ENCODE measurements around the gene KLHL22.
"Not testable (repeated sequence)": the region's sequence is repeated elsewhere in the genome, so short reads cannot be mapped to it uniquely, and the experiment has no call there.

KLHL22 gene

DNA sequence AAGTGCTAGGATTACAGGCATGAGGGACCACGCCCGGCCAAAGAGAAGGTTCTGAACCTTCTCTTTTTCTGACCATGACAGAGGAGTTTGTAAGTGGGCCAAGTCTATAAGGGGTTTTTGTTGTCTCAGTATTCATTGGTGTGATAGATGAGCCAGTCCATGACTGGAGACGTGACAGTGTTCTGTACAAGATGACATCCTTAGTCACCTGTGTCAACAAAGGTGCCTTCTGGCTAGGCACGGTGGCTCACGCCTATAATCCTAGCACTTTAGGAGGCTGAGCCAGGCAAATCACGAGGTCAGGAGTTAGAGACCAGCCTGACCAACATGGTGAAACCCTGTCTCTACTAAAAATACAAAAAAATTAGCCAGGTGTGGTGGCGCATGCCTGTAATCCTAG, 4.2 kb upstream of the KLHL22 start:
- no peak for DNase-seq

- no peak for DNase-seq
Measured at GRCh38 chr22:20498913-20499312, 3.3 kb upstream of the KLHL22 start.

DNA sequence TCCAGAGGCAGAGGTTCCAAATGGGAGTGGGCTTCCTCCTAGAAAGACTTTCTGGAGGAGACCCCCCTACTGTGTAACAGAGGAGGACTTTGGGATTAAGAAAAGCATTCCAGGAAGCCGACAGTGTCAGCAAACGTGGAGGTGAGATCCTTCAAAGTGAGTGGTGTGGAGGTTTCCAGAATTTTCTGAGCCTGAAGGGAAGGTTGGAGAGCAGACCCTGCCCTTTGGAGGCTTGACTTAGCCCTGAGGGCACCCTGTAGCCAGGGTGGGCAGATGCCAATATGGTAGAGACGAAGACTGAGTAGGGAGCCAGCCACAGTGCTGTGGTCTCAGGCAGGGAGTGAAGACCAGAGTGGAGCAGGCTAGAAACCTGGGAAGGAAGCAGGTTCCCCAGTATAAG, 1.8 kb upstream of the KLHL22 start:
- DNase-seq, result no peak

DNA sequence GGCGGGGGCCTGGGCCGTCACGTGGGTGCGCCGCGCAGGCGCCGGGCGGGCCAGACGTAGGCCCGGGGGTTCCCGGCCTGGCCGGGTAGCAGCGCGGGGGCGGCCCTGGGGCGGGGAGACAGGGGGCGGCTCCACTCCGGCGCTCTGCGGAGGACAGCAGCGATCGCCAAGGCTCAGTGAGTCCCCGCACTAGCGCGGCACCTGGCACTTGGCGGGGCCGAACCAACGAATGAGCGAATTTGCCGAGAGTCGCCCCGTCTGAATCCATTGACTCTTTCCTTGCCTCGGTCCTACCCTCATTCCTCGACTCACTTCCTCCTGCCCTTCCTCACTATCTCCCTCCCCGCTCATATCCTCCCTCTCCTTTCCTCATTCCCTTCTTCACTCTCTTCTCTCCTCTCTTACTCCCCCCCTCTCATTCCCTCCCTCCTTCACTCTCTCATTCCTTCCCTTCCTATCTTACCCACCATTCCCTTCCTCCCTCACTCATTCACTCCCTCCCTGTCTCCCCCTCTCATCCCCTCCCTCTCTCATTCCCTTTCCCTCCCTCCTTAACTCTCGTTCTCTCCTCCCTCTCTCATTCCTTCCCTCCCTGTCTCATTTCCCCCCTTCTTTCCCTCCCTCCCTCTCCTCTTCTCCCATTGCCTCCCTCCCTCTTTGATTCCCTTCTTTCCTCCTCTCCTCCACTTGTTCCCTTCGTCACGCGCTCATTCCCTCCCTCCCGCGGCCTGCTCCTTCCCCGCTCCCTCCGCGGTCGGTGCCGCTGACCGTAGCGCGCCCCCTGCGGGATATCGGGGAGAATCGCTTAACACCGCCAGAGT, 476 bp upstream of the KLHL22 start:
- DNase-seq, result peak; percentile 92

GRCh38 chr22:20491346-20491745, 4.2 kb downstream of the KLHL22 start:
- DNase-seq, result no peak

DNA sequence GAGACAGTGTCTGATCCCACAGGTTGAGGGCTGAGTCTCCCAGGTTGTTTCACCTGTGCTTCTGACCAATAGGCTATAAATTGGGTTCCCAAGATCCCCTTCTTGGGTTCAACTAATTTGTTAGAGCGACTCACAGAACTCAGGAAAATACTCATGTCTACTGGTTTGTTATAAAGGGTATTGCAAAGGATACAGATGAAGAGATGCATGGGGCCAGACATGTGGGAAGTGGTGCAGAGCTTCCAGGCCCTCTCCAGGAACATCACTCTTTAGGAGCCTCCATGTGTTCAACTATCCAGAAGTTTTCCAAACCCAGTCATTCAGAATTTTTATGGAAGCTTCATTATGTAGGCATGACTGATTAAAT, 4.7 kb downstream of the KLHL22 start:
- DNase-seq, result no peak

GRCh38 chr22:20490183-20490940, 5.2 kb downstream of the KLHL22 start:
- DNase-seq, result no peak

DNA sequence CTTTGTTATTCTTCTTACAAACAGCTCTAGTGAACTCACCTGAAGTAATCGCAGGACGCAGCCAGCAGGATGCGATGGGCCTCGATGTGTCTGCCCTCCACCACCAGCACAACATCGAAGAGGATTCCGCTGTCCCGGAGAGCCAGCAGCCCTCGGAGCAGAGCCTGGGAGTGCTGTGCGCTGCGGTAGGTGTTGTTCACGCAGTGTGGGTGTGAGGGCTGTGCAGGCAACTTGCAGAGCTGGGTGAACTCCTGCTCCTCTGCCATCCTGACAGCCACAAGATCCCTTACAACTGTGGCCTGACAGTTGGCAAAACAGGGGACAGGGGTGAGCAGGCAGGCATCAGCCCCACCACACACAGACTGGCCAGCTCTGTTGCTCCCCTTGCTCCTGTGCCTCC, 6.6 kb downstream of the KLHL22 start:
- no peak for DNase-seq

GRCh38 chr22:20487715-20488114, 7.9 kb downstream of the KLHL22 start:
- no peak for DNase-seq

DNA sequence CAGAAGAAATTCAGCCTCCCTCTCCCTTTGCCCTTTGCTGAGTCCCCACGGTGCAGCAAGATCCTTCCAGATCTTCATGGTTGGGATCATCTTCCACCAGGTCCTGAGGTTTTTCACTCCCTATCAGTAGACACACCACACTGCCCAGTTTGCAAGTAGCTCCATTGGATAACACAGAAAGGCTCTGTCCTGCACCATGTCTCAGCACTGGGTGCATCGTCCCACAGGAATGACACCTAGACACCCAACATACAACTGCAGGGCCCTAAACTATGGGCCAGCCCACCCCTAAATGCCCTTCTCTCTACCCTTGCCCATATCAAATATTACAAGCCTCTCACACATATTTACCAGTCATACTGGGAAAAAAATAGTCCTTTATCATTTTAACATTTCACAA, 9.4 kb downstream of the KLHL22 start:
- DNase-seq, result no peak

GRCh38 chr22:20484948-20485683, 10.5 kb downstream of the KLHL22 start:
- DNase-seq, result no peak

GRCh38 chr22:20483771-20484170, 11.8 kb downstream of the KLHL22 start:
- DNase-seq, result no peak

DNA sequence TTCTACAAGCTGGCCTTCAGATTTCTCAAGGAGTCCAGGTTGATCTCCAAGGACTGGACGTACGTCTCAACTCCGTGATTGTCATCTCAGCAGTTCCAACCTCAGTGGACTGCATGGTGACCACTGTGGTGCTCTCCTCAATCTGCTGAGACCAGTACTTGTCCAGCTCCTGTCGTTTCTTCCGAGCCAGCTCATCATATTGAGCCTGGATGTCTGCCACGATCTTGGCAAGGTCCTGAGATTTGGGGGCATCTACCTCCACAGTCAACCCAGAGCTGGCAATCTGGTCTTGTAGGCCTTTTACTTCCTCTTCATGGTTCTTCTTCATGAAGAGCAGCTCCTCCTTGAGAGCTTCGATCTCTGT, 12.5 kb downstream of the KLHL22 start:
- DNase-seq, result not testable (repeated sequence)

GRCh38 chr22:20479612-20480196, 15.9 kb downstream of the KLHL22 start:
- DNase-seq, result no peak

GRCh38 chr22:20478059-20478458, 17.5 kb downstream of the KLHL22 start:
- not testable (repeated sequence) for DNase-seq

- not testable (repeated sequence) for DNase-seq
Measured at GRCh38 chr22:20475569-20475968, 20.0 kb downstream of the KLHL22 start.

DNA sequence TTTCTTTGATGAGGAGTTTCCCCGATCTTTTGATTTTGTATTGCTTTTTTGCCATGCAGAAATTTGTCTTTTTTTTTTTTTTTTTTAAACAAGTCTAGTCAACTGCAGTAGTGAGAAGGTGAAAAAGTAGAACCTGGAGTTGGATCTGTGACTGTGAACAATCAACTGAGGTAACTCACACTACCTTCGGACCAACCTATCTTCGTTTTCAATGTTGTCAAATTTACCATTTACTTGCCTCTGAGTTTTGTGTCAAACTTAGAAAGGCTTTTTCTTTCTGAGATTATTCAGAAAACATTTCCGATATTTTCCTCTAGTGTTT, 20.5 kb downstream of the KLHL22 start:
- DNase-seq, result no peak

- no peak for DNase-seq
Measured at GRCh38 chr22:20472629-20473442, 22.8 kb downstream of the KLHL22 start.

GRCh38 chr22:20471126-20471833, 24.3 kb downstream of the KLHL22 start:
- DNase-seq, result no peak

DNA sequence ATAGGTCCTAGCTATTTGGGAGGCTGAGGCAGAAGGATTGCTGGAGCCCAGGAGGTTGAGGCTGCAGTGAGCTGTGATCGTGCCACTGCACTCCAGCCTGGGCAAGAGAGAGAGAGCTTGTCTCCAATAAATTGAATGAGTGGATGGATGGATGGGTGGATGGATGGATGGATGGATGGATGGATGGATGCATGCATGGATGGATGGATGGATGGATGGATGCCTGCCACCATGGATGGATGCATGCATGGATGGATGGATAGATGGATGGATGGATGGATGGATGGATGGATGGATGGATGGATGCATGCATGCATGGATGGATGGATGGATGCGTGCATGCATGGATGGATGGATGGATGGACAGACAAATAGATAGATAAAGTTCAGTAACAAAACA, 25.1 kb downstream of the KLHL22 start:
- DNase-seq, result not testable (repeated sequence)

DNA sequence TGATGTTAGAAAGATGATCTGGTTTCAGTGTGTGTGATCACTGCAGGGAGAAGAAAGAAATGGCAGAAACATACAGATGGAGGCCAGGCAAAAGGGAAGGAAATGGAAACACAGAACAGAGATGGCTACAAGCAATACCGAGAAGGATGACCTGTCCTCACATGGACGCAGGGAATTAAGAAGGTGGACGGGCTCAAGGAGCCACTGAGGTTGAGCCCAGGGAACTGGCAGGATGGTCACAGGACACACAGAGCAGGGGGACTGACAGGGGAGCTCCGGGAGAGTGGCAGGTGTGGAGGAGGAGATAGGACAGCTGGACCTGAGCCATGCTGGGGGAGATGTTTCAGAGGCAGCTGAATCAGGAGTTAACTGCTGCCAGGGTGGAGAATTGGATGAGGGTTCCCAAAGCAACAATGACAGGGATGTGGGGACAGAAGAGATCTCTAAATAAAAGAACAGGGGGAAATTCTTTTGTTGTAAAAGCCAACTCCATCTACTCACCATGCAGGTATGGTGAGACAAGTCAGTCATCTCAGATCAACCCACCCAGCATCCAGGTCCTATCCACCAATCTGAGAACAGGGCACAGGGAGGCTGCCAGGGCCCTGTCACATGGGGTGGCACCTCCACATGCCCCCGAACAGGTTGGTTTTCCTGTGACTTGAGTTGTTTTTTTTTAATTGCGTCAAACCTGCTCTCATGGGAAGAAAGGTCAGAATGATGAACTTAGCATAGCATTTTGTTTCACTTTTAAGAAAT, 26.3 kb downstream of the KLHL22 start:
- no peak for DNase-seq

Measured in stimulated activated CD4-positive, alpha-beta T cell treated with anti-CD3 and anti-CD28 coated beads, Interleukin-1b, Interleukin-23, amount 100 ng/mL, for 48 hours (primary cell).